IMR-90 (cell line): ENCODE data around the gene MYOC. TPM values are rescaled to one million over a fixed set of nuclear protein-coding genes. Genes with fewer than 3 reads are reported as not detected.
"Not testable (repeated sequence)": the region's sequence is repeated elsewhere in the genome, so short reads cannot be mapped to it uniquely, and the experiment has no call there.

ENCODE experiments used
- ATAC-seq: fragments of 200-7000 bp; cut with Tn5 transposase; 2 replicates; pipeline ENCODE4 v1.9.1; 2020; ENCODE audit warnings: low read depth, mild to moderate bottlenecking, moderate library complexity
- BruUV-seq: library from RNA; stranded (reverse); fragments of 400-500 nt; replicated peaks from 2 replicates; lab custom pipeline; 2021; lab: Mats Ljungman, UMichigan
- CTCF ChIA-PET: fragments of 300-600 bp; formaldehyde crosslinking; extraction: SDS; loops from one replicate; lab custom pipeline; 2021; ENCODE audit warnings: antibody characterized with exemption; lab: Yijun Ruan, JAX
- POLR2A ChIA-PET: fragments of 300-600 bp; sonication (Branson Sonifier 250); formaldehyde crosslinking; loops from one replicate; lab custom pipeline; 2022; ENCODE audit warnings: antibody characterized with exemption; ENCODE audit not compliant: unreplicated experiment; lab: Charles Lee
- DNase-seq: peaks from one replicate; pipeline ENCODE4 v3.0.0; 2013
- H2AFZ ChIP-seq: replicated peaks from 2 replicates; pipeline ENCODE3; 2013; ENCODE audit warnings: low read length, mild to moderate bottlenecking; ENCODE audit not compliant: poor library complexity
- H2AK5ac ChIP-seq: 2 replicates; pipeline ENCODE4 v1.6.1; 2013; ENCODE audit warnings: low read depth, low read length, inconsistent platforms
- H2AK9ac ChIP-seq: replicated peaks from 2 replicates; pipeline ENCODE3; 2013; ENCODE audit warnings: mild to moderate bottlenecking, low read depth, low read length, moderate library complexity; ENCODE audit not compliant: poor library complexity
- H2BK120ac ChIP-seq: 2 replicates; pipeline ENCODE4 v1.6.1; 2013; ENCODE audit warnings: low read depth, low read length, inconsistent platforms
- H2BK15ac ChIP-seq: 3 replicates; pipeline ENCODE4 v1.6.1; 2013; ENCODE audit warnings: low read depth, low read length, inconsistent platforms
- H2BK20ac ChIP-seq: 2 replicates; pipeline ENCODE4 v1.6.1; 2013; ENCODE audit warnings: low read depth, mild to moderate bottlenecking, inconsistent platforms, low read length, moderate library complexity
- H2BK5ac ChIP-seq: 2 replicates; pipeline ENCODE4 v1.6.1; 2013; ENCODE audit warnings: mild to moderate bottlenecking, low read depth, low read length, inconsistent platforms; ENCODE audit not compliant: poor library complexity, severe bottlenecking
- H3K14ac ChIP-seq: replicated peaks from 2 replicates; pipeline ENCODE4 v1.6.1; 2013; ENCODE audit warnings: low read depth, low read length, inconsistent platforms
- H3K18ac ChIP-seq: 2 replicates; pipeline ENCODE4 v1.6.1; 2013; ENCODE audit warnings: low read depth, low read length, control low read depth
- H3K23ac ChIP-seq: 2 replicates; pipeline ENCODE4 v1.6.1; 2013; ENCODE audit warnings: low read depth, low read length, inconsistent platforms
- H3K27ac ChIP-seq: 2 replicates; pipeline ENCODE4 v1.5.1; 2013; ENCODE audit warnings: mild to moderate bottlenecking, control low read depth, low read length; ENCODE audit not compliant: insufficient read depth
- H3K27me3 ChIP-seq: 2 replicates; pipeline ENCODE4 v1.6.1; 2013; ENCODE audit warnings: low read length; ENCODE audit not compliant: control insufficient read depth, insufficient read depth
- H3K36me3 ChIP-seq: 2 replicates; pipeline ENCODE4 v1.6.1; 2013; ENCODE audit warnings: low read length, mixed read lengths; ENCODE audit not compliant: control insufficient read depth, insufficient read depth
- H3K4ac ChIP-seq: 2 replicates; pipeline ENCODE4 v1.6.1; 2013; ENCODE audit warnings: low read depth, low read length, inconsistent platforms
- H3K4me1 ChIP-seq: 2 replicates; pipeline ENCODE4 v1.6.1; 2013; ENCODE audit warnings: low read length, mixed read lengths; ENCODE audit not compliant: control insufficient read depth, insufficient read depth
- H3K4me2 ChIP-seq: 2 replicates; pipeline ENCODE4 v1.6.1; 2013; ENCODE audit warnings: low read depth, mild to moderate bottlenecking, control low read depth, low read length, moderate library complexity
- H3K4me3 ChIP-seq: 2 replicates; pipeline ENCODE4 v1.5.1; 2013; ENCODE audit warnings: low read depth, mild to moderate bottlenecking, control low read depth, low read length, moderate library complexity; ENCODE audit not compliant: insufficient read depth
- H3K56ac ChIP-seq: 2 replicates; pipeline ENCODE4 v1.6.1; 2013; ENCODE audit warnings: low read length, inconsistent platforms; ENCODE audit not compliant: insufficient read depth; ENCODE audit errors: extremely low read depth
- H3K79me1 ChIP-seq, 2 experiments: 2 replicates each; pipeline ENCODE4 v1.6.1; 2013; ENCODE audit warnings: low read length in 2 of 2, inconsistent platforms in 1 of 2, low read depth in 1 of 2
- H3K9ac ChIP-seq: 2 replicates; pipeline ENCODE4 v1.6.1; 2013; ENCODE audit warnings: low read depth, low read length, control low read depth
- H3K9me1 ChIP-seq: 2 replicates; pipeline ENCODE4 v1.6.1; 2013; ENCODE audit warnings: low read length, inconsistent platforms; ENCODE audit not compliant: insufficient read depth
- H3K9me3 ChIP-seq: 2 replicates; pipeline ENCODE4 v1.6.1; 2013; ENCODE audit warnings: low read length; ENCODE audit not compliant: control insufficient read depth, insufficient read depth
- H4K20me1 ChIP-seq: 2 replicates; pipeline ENCODE4 v1.6.1; 2013; ENCODE audit warnings: low read length, inconsistent platforms; ENCODE audit not compliant: insufficient read depth
- H4K5ac ChIP-seq: 2 replicates; pipeline ENCODE4 v1.6.1; 2013; ENCODE audit warnings: mild to moderate bottlenecking, low read depth, low read length, control low read depth
- H4K8ac ChIP-seq, 2 experiments: 2 replicates each; pipeline ENCODE4 v1.6.1; 2013; ENCODE audit warnings: low read depth in 2 of 2, low read length in 2 of 2, control low read depth in 1 of 2, inconsistent platforms in 1 of 2
- H4K91ac ChIP-seq: 2 replicates; pipeline ENCODE4 v1.6.1; 2013; ENCODE audit warnings: low read depth, low read length, inconsistent platforms; ENCODE audit not compliant: insufficient read depth
- CHD1 ChIP-seq: IDR thresholded peaks from 2 replicates; pipeline ENCODE4 v1.6.1; 2012; ENCODE audit warnings: low read depth, low read length, improper control_type of control experiment
- ELK1 ChIP-seq: fragments of 150-350 bp; IDR thresholded peaks from 2 replicates; pipeline ENCODE4 v1.6.1; 2016; ENCODE audit warnings: low read depth, mild to moderate bottlenecking, low read length, moderate library complexity, borderline replicate concordance
- MAZ ChIP-seq: IDR thresholded peaks from 2 replicates; pipeline ENCODE4 v1.6.1; 2012; ENCODE audit warnings: low read depth, mild to moderate bottlenecking, low read length, improper control_type of control experiment, moderate library complexity, borderline replicate concordance
- RAD21 ChIP-seq: IDR thresholded peaks from 2 replicates; pipeline ENCODE4 v1.6.1; 2012; ENCODE audit warnings: low read length, improper control_type of control experiment
- USF2 ChIP-seq: fragments of 150-350 bp; IDR thresholded peaks from 2 replicates; pipeline ENCODE4 v1.6.1; 2017; ENCODE audit warnings: mild to moderate bottlenecking, antibody characterized with exemption, low read length, low read depth
- WGBS, 2 experiments: methylation state at CpG; one replicate each; pipeline versions ENCODE4 v1.1.5 to v1.1.7; 2013; ENCODE audit warnings: missing lambda C conversion rate in 2 of 2; ENCODE audit not compliant: insufficient read length in 1 of 2; ENCODE audit errors: extremely low coverage in 2 of 2; 5-methylcytosine and 5-hydroxymethylcytosine counted together
- dilution Hi-C: fragments of 300-500 bp; cut with HindIII; formaldehyde crosslinking; loops from one replicate; pipeline ENCODE4 v1.14.3; 2018; ENCODE audit warnings: low sequenced_read_pairs; ENCODE audit not compliant: unreplicated experiment
- in situ Hi-C: fragments of 300-500 bp; cut with MboI; formaldehyde crosslinking; loops from 3 replicates; pipeline ENCODE4 v1.14.3; 2019; ENCODE audit warnings: low sequenced_read_pairs, inconsistent platforms, mixed read lengths
- intact Hi-C: fragments of 100-400 bp; cut with micrococcal nuclease; formaldehyde crosslinking; loops from 2 replicates; pipeline ENCODE4 v1.10.0; 2022
- polyA plus RNA-seq, 3 experiments: library from polyadenylated mRNA; depleted of rRNA; stranded (reverse); fragments of >200 nt; gene quantifications; 2 replicates each; pipeline ENCODE4 v1.2.3, GENCODE V29; 2012; ENCODE audit warnings: low replicate concordance in 1 of 3
- total RNA-seq: library from RNA; depleted of rRNA; stranded (reverse); fragments of >200 nt; gene quantifications from 2 replicates; pipeline ENCODE4 v1.2.3, GENCODE V29; 2012

MYOC gene
- total and polyA plus RNA-seq, 2 of the 4 experiments (the other 2 are of a cell fraction), result not detected

- H2AFZ ChIP-seq, result no peak overlapping the region
- no peak overlapping the region for H3K23ac ChIP-seq
- no TSS peak for BruUV-seq
- intact Hi-C loops, result no loop called here
- no peak for TF ChIP-seq CHD1
- no peak for TF ChIP-seq RAD21
- no peak for TF ChIP-seq MAZ
- TF ChIP-seq ELK1, result no peak
- TF ChIP-seq USF2, result no peak
- H3K56ac ChIP-seq, result no peak overlapping the region; the same call in 1 of the 2 replicates
- H3K27me3 ChIP-seq, result no peaks in the 10 kb centered on the region
- no CpG with 5 or more reads among the region's 13 CpGs for WGBS, 2 experiments
- dilution Hi-C loops, result no loop called here
- H4K8ac ChIP-seq, result no peak overlapping the region
- H3K4me3 ChIP-seq, result no peak overlapping the region
- no peaks in the 10 kb centered on the region for H3K4me1 ChIP-seq
- H3K4me2 ChIP-seq, result no peak overlapping the region
- H2AK5ac ChIP-seq, result no peak overlapping the region
- no peak overlapping the region for H2BK20ac ChIP-seq
- H4K91ac ChIP-seq, result no peak overlapping the region
- CTCF ChIA-PET, result no interaction called here
- H3K18ac ChIP-seq, result no peak overlapping the region
- H4K20me1 ChIP-seq, result no peaks in the 10 kb centered on the region
- no peak overlapping the region for H3K9ac ChIP-seq
- H3K9me1 ChIP-seq, result no peaks in the 10 kb centered on the region
- no peak for ATAC-seq
- H2BK5ac ChIP-seq, result no peak overlapping the region
- no peaks in the 10 kb centered on the region for H3K9me3 ChIP-seq
- no peak overlapping the region for H3K27ac ChIP-seq
- no peaks in the 10 kb centered on the region for H3K36me3 ChIP-seq
- no peak overlapping the region for H2BK120ac ChIP-seq
- H3K4ac ChIP-seq, result no peak overlapping the region
- in situ Hi-C loops, result no loop called here
- no peak overlapping the region for H4K5ac ChIP-seq
- no peak overlapping the region for H3K14ac ChIP-seq
- POLR2A ChIA-PET, result no interaction called here
- H2AK9ac ChIP-seq, result no peak overlapping the region
- no peaks in the 10 kb centered on the region for H3K79me1 ChIP-seq
- no peak for DNase-seq
- H2BK15ac ChIP-seq, result no peak overlapping the region
Measured at GRCh38 chr1:171600862-171601261, 51.6 kb downstream of the MYOC start.

DNA sequence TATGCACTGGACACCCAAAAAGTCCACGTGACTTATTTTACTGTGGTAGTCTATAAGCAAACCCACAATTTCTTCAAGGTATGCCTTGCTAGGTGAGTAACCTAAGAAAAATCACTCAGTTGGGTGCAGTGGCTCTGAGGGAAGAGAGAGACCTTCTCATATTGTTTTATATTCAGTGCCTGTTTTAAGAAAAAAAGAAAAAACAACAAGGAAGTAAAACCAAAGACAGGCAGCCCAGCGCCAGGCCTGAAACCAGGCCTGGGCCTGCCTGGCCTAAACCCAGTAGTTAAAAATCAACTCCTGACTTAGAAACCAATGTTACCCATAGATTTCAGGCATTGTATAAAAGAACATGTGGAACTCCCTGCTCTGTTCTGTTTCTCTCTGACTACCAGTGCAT is 52.2 kb downstream of the MYOC start:
- H3K23ac ChIP-seq, H3K9me1 ChIP-seq, H3K4me2 ChIP-seq, H3K18ac ChIP-seq, H3K36me3 ChIP-seq, CTCF ChIA-PET, BruUV-seq, intact Hi-C loops, DNase-seq, dilution Hi-C loops, H2BK5ac ChIP-seq, H4K5ac ChIP-seq, H3K9ac ChIP-seq, POLR2A ChIA-PET, H3K9me3 ChIP-seq, H3K14ac ChIP-seq, H2AK9ac ChIP-seq, H3K4ac ChIP-seq, H2AK5ac ChIP-seq, H2BK120ac ChIP-seq, in situ Hi-C loops, ATAC-seq, H4K8ac ChIP-seq, H3K27me3 ChIP-seq, H4K91ac ChIP-seq, H2AFZ ChIP-seq, H2BK20ac ChIP-seq, H4K20me1 ChIP-seq, H3K4me1 ChIP-seq, H2BK15ac ChIP-seq, H3K56ac ChIP-seq, H3K27ac ChIP-seq, H3K4me3 ChIP-seq, H3K79me1 ChIP-seq: not testable (repeated sequence)
- no CpG with 5 or more reads among the region's 2 CpGs for WGBS, 2 experiments
